Amniotic stem cell (primary cell): Measurements from ENCODE around the gene OR10H3.
"Not testable (repeated sequence)": the region's sequence is repeated elsewhere in the genome, so short reads cannot be mapped to it uniquely, and the experiment has no call there.

Source experiments
- DNase-seq: peaks from one replicate; lab custom pipeline; 2025; lab: John Stamatoyannopoulos, UW

The OR10H3 gene

GRCh38 chr19:15779756-15780476, 42.1 kb downstream of the OR10H3 start:
- DNase-seq, result no peak

- DNase-seq, result no peak
Measured at GRCh38 chr19:15780610-15781418, 43.0 kb downstream of the OR10H3 start.

- DNase-seq, result no peak
Measured at GRCh38 chr19:15781661-15782060, 43.9 kb downstream of the OR10H3 start.

GRCh38 chr19:15782211-15782610, 44.4 kb downstream of the OR10H3 start:
- DNase-seq, result no peak

DNA sequence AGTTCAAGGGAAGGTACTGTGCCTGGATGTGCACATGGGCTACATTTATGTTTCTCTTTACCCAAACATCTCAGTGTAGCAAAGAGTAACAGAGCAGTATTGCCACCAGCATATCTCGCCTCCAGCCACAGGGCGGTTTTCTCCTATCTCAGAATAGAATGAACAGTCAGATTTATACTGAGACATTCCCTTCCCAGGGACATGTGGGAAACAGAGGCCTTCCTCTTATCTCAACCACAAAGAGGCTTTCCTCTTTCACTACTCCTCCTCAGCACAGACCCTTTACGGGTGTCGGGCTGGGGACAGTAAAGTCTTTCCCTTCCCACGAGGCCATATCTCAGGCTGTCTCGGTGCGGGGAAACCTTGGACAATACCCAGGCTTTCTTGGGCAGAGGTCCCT, 45.1 kb downstream of the OR10H3 start:
- not testable (repeated sequence) for DNase-seq

DNA sequence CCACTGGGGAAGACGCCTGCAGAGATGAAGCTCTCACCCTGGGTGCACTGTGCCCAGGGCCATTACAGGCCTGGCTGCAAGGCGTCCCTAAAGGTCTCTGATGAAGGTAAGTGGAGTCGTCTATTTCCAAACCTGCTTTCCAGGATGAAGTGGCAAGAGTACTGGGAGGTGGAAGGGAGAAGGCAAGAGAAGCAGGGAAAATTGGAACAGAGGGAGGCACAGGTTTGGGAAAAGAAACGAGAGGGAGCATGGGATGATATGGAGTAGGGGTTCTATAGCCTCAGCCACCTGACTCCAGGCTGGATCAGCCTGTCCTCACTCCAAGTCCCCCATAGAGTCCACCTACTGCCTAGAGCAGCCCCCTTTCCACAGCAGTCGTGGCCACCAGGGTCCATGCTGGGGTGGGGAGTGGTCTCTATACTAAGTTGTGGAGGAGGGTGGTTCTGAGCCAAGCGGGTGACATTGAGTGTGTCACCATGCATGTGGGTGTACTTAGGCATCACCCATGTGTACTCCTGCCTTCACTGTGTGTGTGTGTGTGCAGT, 49.9 kb downstream of the OR10H3 start, which contains the start of gene OR10H5:
Gene OR10H5, plus strand, starts transcription at position 51 of the 545 bp plus-strand sequence. CDS start 6,388 bp downstream, outside the sequence.
- no peak for DNase-seq

- DNase-seq, result no peak
Measured at GRCh38 chr19:15788594-15789270, 50.9 kb downstream of the OR10H3 start.

- no peak for DNase-seq
Measured at GRCh38 chr19:15790096-15790495, 52.3 kb downstream of the OR10H3 start.
